Measurements from ENCODE around the gene PIP4K2B.

Gene PIP4K2B

GRCh38 chr17:38743556-38744171 is 55.7 kb downstream of the PIP4K2B start:
- H3K4me3 ChIP-seq (ENCODE audit: low read depth, low read length), result no peak overlapping the region
- TF ChIP-seq MAX (IDR thresholded peaks at IDR 0.05; ENCODE audit: low read depth, low read length) (no peak), CTCF (IDR thresholded peaks at IDR 0.05; ENCODE audit: low read depth, low read length) (no peak), MYC (IDR thresholded peaks at IDR 0.05; ENCODE audit: low read depth, low read length) (no peak), POLR2A (IDR thresholded peaks at IDR 0.05; ENCODE audit: extremely low read depth, insufficient read length) (no peak)
- no peak for DNase-seq (ENCODE audit: low read depth)

GRCh38 chr17:38742411-38743308 is 56.7 kb downstream of the PIP4K2B start:
- TF ChIP-seq CTCF (IDR thresholded peaks at IDR 0.05; ENCODE audit: low read depth, low read length) (no peak), POLR2A (IDR thresholded peaks at IDR 0.05; ENCODE audit: extremely low read depth, insufficient read length) (no peak)

GRCh38 chr17:38741921-38742410 is 57.4 kb downstream of the PIP4K2B start:
- H3K4me3 ChIP-seq (ENCODE audit: low read depth, low read length), result no peak overlapping the region
- no peak for DNase-seq (ENCODE audit: low read depth)
- TF ChIP-seq POLR2A (IDR thresholded peaks at IDR 0.05; ENCODE audit: extremely low read depth, insufficient read length) (no peak), CTCF (IDR thresholded peaks at IDR 0.05; ENCODE audit: low read depth, low read length) (no peak), MYC (IDR thresholded peaks at IDR 0.05; ENCODE audit: low read depth, low read length) (no peak), MAX (IDR thresholded peaks at IDR 0.05; ENCODE audit: low read depth, low read length) (no peak)

More at GRCh38 chr17:38742411-38743308, 56.7 kb downstream of the PIP4K2B start:
- no peak for DNase-seq (ENCODE audit: low read depth)
- H3K4me3 ChIP-seq (ENCODE audit: low read depth, low read length), result no peak overlapping the region

- H3K4me3 ChIP-seq (ENCODE audit: low read depth, low read length), result no peak overlapping the region
- TF ChIP-seq POLR2A (IDR thresholded peaks at IDR 0.05; ENCODE audit: extremely low read depth, insufficient read length) (no peak), MAX (IDR thresholded peaks at IDR 0.05; ENCODE audit: low read depth, low read length) (no peak), MYC (IDR thresholded peaks at IDR 0.05; ENCODE audit: low read depth, low read length) (no peak), CTCF (IDR thresholded peaks at IDR 0.05; ENCODE audit: low read depth, low read length) (no peak)
- DNase-seq (ENCODE audit: low read depth), result no peak
Observed at GRCh38 chr17:38741461-38741860, 57.9 kb downstream of the PIP4K2B start.

GRCh38 chr17:38740806-38741205 is 58.5 kb downstream of the PIP4K2B start:
- no peak overlapping the region for H3K4me3 ChIP-seq (ENCODE audit: low read depth, low read length)
- no peak for DNase-seq (ENCODE audit: low read depth)
- TF ChIP-seq CTCF (IDR thresholded peaks at IDR 0.05; ENCODE audit: low read depth, low read length), result no peak
- TF ChIP-seq MAX (IDR thresholded peaks at IDR 0.05; ENCODE audit: low read depth, low read length), result no peak
- no peak for TF ChIP-seq POLR2A (IDR thresholded peaks at IDR 0.05; ENCODE audit: extremely low read depth, insufficient read length)
